ENCODE data around the gene PELI2.

Gene PELI2

GRCh38 chr14:56098021-56098420 lies 20.2 kb upstream of the PELI2 start:
- Histone ChIP-seq H3K36me3 (ENCODE audit: control insufficient read depth, insufficient read depth, low read length) (no peaks in the 10 kb centered on the region), H3K4me3 (ENCODE audit: low read depth, low read length) (no peak overlapping the region), H3K79me2 (no peaks in the 10 kb centered on the region), H3K9ac (no peak overlapping the region), H3K27me3 (ENCODE audit: control insufficient read depth, insufficient read depth, low read length) (no peaks in the 10 kb centered on the region), H3K9me3 (ENCODE audit: control insufficient read depth, low read length) (no peaks in the 10 kb centered on the region), H3K27ac (no peak overlapping the region), H3K4me1 (no peaks in the 10 kb centered on the region), H3K4me2 (ENCODE audit: low read length) (no peak overlapping the region), H2AFZ (no peak overlapping the region)
- TF ChIP-seq, protein P1, sequence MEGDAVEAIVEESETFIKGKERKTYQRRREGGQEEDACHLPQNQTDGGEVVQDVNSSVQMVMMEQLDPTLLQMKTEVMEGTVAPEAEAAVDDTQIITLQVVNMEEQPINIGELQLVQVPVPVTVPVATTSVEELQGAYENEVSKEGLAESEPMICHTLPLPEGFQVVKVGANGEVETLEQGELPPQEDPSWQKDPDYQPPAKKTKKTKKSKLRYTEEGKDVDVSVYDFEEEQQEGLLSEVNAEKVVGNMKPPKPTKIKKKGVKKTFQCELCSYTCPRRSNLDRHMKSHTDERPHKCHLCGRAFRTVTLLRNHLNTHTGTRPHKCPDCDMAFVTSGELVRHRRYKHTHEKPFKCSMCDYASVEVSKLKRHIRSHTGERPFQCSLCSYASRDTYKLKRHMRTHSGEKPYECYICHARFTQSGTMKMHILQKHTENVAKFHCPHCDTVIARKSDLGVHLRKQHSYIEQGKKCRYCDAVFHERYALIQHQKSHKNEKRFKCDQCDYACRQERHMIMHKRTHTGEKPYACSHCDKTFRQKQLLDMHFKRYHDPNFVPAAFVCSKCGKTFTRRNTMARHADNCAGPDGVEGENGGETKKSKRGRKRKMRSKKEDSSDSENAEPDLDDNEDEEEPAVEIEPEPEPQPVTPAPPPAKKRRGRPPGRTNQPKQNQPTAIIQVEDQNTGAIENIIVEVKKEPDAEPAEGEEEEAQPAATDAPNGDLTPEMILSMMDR (IDR thresholded peaks at IDR 0.05): no peak

DNA sequence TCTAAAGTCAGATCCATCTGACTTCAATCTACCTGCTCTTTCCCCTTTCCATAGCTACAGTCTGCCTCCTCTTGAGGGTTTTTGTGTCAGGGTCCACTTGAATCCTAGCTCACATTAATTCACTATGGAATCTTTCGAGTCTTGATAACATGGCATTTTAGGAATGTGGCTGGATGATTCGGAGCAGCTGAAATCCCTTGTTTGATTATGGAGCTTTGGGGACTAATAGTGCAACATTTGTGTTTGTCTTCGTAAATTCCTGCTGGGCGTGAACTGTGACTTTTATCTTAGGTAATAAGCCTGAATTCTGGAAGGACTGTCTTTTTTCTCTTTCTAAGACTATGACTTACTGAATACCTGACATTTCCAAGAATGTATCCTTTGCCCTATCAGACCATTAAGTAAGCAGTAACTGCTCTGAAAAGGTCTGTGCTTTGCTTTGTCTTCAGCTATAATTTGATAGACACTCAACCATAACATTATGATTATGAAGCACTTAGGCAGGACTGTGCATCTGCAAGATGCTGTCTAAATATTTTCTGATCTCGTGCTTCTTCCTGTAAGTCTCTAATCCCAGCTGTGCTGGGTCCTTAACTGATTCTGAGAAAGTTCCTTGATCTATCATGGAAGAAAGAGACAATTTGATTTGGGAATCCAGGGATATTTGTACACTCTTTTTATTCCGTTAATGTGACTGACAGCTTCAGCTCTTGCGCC lies 19.0 kb upstream of the PELI2 start:
- no peak overlapping the region for H3K4me3 ChIP-seq (ENCODE audit: low read depth, low read length)
- no peak overlapping the region for H2AFZ ChIP-seq
- H3K4me1 ChIP-seq: no peaks in the 10 kb centered on the region

GRCh38 chr14:56100556-56100955 lies 17.7 kb upstream of the PELI2 start:
- Histone ChIP-seq H3K27ac (no peak overlapping the region), H3K27me3 (ENCODE audit: control insufficient read depth, insufficient read depth, low read length) (no peaks in the 10 kb centered on the region), H3K4me1 (no peaks in the 10 kb centered on the region), H3K79me2 (no peaks in the 10 kb centered on the region), H3K4me3 (ENCODE audit: low read depth, low read length) (no peak overlapping the region), H3K9ac (no peak overlapping the region), H3K4me2 (ENCODE audit: low read length) (no peak overlapping the region), H2AFZ (no peak overlapping the region), H3K36me3 (ENCODE audit: control insufficient read depth, insufficient read depth, low read length) (no peaks in the 10 kb centered on the region), H3K9me3 (ENCODE audit: control insufficient read depth, low read length) (no peaks in the 10 kb centered on the region)
- TF ChIP-seq, protein P1 (IDR thresholded peaks at IDR 0.05): no peak

More for the DNA sequence above, 19.0 kb upstream of the PELI2 start:
- Histone ChIP-seq H3K9ac (no peak overlapping the region), H3K27me3 (ENCODE audit: control insufficient read depth, insufficient read depth, low read length) (no peaks in the 10 kb centered on the region), H3K36me3 (ENCODE audit: control insufficient read depth, insufficient read depth, low read length) (no peaks in the 10 kb centered on the region), H3K79me2 (no peaks in the 10 kb centered on the region), H3K27ac (no peak overlapping the region), H3K4me2 (ENCODE audit: low read length) (no peak overlapping the region), H3K9me3 (ENCODE audit: control insufficient read depth, low read length) (no peaks in the 10 kb centered on the region)
- TF ChIP-seq, protein P1 (IDR thresholded peaks at IDR 0.05): no peak

- H3K4me1 ChIP-seq: no peaks in the 10 kb centered on the region
- no peaks in the 10 kb centered on the region for H3K36me3 ChIP-seq (ENCODE audit: control insufficient read depth, insufficient read depth, low read length)
- no peak overlapping the region for H3K4me3 ChIP-seq (ENCODE audit: low read depth, low read length)
- H3K4me2 ChIP-seq (ENCODE audit: low read length): no peak overlapping the region
- H3K27me3 ChIP-seq (ENCODE audit: control insufficient read depth, insufficient read depth, low read length): no peaks in the 10 kb centered on the region
- TF ChIP-seq, protein P1 (IDR thresholded peaks at IDR 0.05): no peak
- no peak overlapping the region for H3K9ac ChIP-seq
- H2AFZ ChIP-seq: no peak overlapping the region
- no peaks in the 10 kb centered on the region for H3K9me3 ChIP-seq (ENCODE audit: control insufficient read depth, low read length)
- no peaks in the 10 kb centered on the region for H3K79me2 ChIP-seq
- no peak overlapping the region for H3K27ac ChIP-seq
Observed at GRCh38 chr14:56102941-56103340, 15.3 kb upstream of the PELI2 start.

DNA sequence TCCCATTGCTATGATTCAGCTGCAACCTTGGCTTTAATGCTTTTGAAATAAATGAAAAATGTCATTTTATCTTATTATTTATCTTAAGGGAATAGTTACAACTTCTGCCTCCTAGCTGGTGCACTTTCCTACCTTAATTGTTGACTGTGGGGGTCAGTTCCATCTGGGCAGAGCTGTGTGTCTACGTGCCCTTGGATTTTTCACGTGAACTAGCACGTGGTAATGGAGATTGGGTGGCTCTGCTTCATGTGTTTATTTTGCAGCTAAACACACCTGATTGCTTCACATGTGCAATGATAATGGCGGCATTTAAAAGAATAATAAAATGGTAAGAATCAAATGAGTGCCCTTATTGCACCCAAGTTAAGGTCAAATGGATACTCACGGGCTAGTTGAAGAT lies 10.6 kb upstream of the PELI2 start:
- H3K9ac ChIP-seq: no peak overlapping the region
- H3K9me3 ChIP-seq (ENCODE audit: control insufficient read depth, low read length): no peaks in the 10 kb centered on the region
- H3K4me2 ChIP-seq (ENCODE audit: low read length): no peak overlapping the region
- H3K27me3 ChIP-seq (ENCODE audit: control insufficient read depth, insufficient read depth, low read length): no peaks in the 10 kb centered on the region
- H3K27ac ChIP-seq: no peak overlapping the region
- no peaks in the 10 kb centered on the region for H3K79me2 ChIP-seq
- H3K36me3 ChIP-seq (ENCODE audit: control insufficient read depth, insufficient read depth, low read length): no peaks in the 10 kb centered on the region
- H2AFZ ChIP-seq: no peak overlapping the region
- TF ChIP-seq, protein P1 (IDR thresholded peaks at IDR 0.05): no peak
- H3K4me1 ChIP-seq: no peaks in the 10 kb centered on the region
- H3K4me3 ChIP-seq (ENCODE audit: low read depth, low read length): no peak overlapping the region
